GM23338 (cell line): ENCODE results near the gene ARL15. TPM values are rescaled to one million over a fixed set of nuclear protein-coding genes. Genes with fewer than 3 reads are reported as not detected.

Experiments
- ATAC-seq: fragments of 200-7000 bp; cut with Tn5 transposase; 3 replicates; pipeline ENCODE4 v1.9.1; 2020
- DNase-seq: peaks from one replicate; pipeline ENCODE4 v3.0.0-alpha.2; 2015; ENCODE audit warnings: low spot score
- H2AFZ ChIP-seq: fragments of 200-600 bp; sonication (generic); 2 replicates; pipeline ENCODE4 v1.8.0; 2016; ENCODE audit warnings: antibody characterized with exemption, mild to moderate bottlenecking, moderate library complexity
- H3F3A ChIP-seq: fragments of 200-600 bp; sonication (generic); replicated peaks from 2 replicates; pipeline ENCODE4 v1.8.0; 2017; ENCODE audit warnings: antibody characterized with exemption, mixed run types, low read depth
- H3K27ac ChIP-seq: fragments of 200-600 bp; sonication (generic); 2 replicates; pipeline ENCODE4 v1.6.1; 2016; ENCODE audit warnings: low read depth
- H3K27me3 ChIP-seq: fragments of 200-600 bp; sonication (generic); 2 replicates; pipeline ENCODE4 v1.8.0; 2016; ENCODE audit warnings: mild to moderate bottlenecking, mixed run types, moderate library complexity; ENCODE audit not compliant: insufficient read depth
- H3K36me3 ChIP-seq: fragments of 200-600 bp; sonication (generic); 2 replicates; pipeline ENCODE4 v1.8.0; 2016; ENCODE audit warnings: mild to moderate bottlenecking; ENCODE audit not compliant: insufficient read depth
- H3K4me1 ChIP-seq: fragments of 200-600 bp; sonication (generic); 2 replicates; pipeline ENCODE4 v1.8.0; 2016; ENCODE audit warnings: mild to moderate bottlenecking, moderate library complexity; ENCODE audit not compliant: insufficient read depth
- H3K4me2 ChIP-seq: fragments of 200-600 bp; sonication (generic); 2 replicates; pipeline ENCODE4 v1.7.1; 2017; ENCODE audit warnings: mixed run types
- H3K4me3 ChIP-seq: fragments of 200-600 bp; sonication (generic); 2 replicates; pipeline ENCODE4 v1.6.1; 2016; ENCODE audit warnings: mixed run types
- H3K79me2 ChIP-seq: fragments of 200-600 bp; sonication (generic); replicated peaks from 2 replicates; pipeline ENCODE4 v1.8.0; 2017; ENCODE audit warnings: mild to moderate bottlenecking; ENCODE audit not compliant: insufficient read depth
- H3K9me2 ChIP-seq: fragments of 200-600 bp; sonication (generic); 2 replicates; pipeline ENCODE4 v1.8.0; 2017; ENCODE audit not compliant: insufficient read depth
- H4K20me1 ChIP-seq: fragments of 200-600 bp; sonication (generic); replicated peaks from 2 replicates; pipeline ENCODE4 v1.8.0; 2017; ENCODE audit warnings: mild to moderate bottlenecking; ENCODE audit not compliant: insufficient read depth
- H3K27ac Mint-ChIP-seq: 2 replicates; pipeline ENCODE4 v1.8.0; 2020; ENCODE audit warnings: inconsistent platforms, mild to moderate bottlenecking, moderate library complexity, mixed read lengths
- H3K27me3 Mint-ChIP-seq: 3 replicates; pipeline ENCODE4 v1.8.0; 2022; ENCODE audit warnings: low read depth, mild to moderate bottlenecking, moderate library complexity, mixed read lengths, inconsistent platforms; ENCODE audit not compliant: insufficient read depth, poor library complexity
- H3K36me3 Mint-ChIP-seq: 3 replicates; pipeline ENCODE4 v1.8.0; 2021; ENCODE audit warnings: low read depth, mild to moderate bottlenecking, inconsistent platforms, moderate library complexity, mixed read lengths
- H3K4me1 Mint-ChIP-seq: 3 replicates; pipeline ENCODE4 v1.8.0; 2020; ENCODE audit warnings: mild to moderate bottlenecking, inconsistent platforms, mixed read lengths
- H3K4me3 Mint-ChIP-seq: 3 replicates; pipeline ENCODE4 v1.8.0; 2021; ENCODE audit warnings: moderate library complexity, mild to moderate bottlenecking, inconsistent platforms, mixed read lengths
- H3K9me3 Mint-ChIP-seq: 3 replicates; pipeline ENCODE4 v1.8.0; 2020; ENCODE audit warnings: moderate library complexity, mild to moderate bottlenecking, inconsistent platforms, mixed read lengths
- CREB1 ChIP-seq: fragments of 250-450 bp; sonication (Bioruptor Pico); IDR thresholded peaks from 2 replicates; pipeline ENCODE4 v1.5.0; 2020; ENCODE audit warnings: low read depth, mild to moderate bottlenecking, moderate library complexity
- NANOG ChIP-seq: IDR thresholded peaks from 2 replicates; pipeline ENCODE4 v1.6.1; 2016; ENCODE audit warnings: antibody characterized with exemption, borderline replicate concordance
- POLR2AphosphoS5 ChIP-seq: IDR thresholded peaks from 2 replicates; pipeline ENCODE4 v1.6.1; 2016; ENCODE audit warnings: antibody characterized with exemption, low read depth
- polyA plus RNA-seq: library from polyadenylated mRNA; unstranded; fragments of >200 nt; fragmentation: Nextera tagmentation; extraction: Ambion mirVana; gene quantifications from 2 replicates; pipeline ENCODE4 v1.2.1, GENCODE V29; 2016
- total RNA-seq: library from RNA; depleted of rRNA; stranded (reverse); fragments of >200 nt; shearing (Covaris generic); gene quantifications from 2 replicates; pipeline ENCODE4 v1.2.3, GENCODE V29; 2014
- TF ChIP-seq, protein P1 (sequence below): IDR thresholded peaks from 2 replicates; pipeline ENCODE4 v1.6.1; 2016; ENCODE audit warnings: antibody characterized with exemption
- TF ChIP-seq, protein P2 (sequence below), 2 experiments: fragments of 200-600 bp in 1 of 2; sonication (generic) in 1 of 2; conservative IDR thresholded peaks; 2 replicates each; pipeline versions ENCODE4 v1.5.1 to v1.6.1; 2016 to 2017; ENCODE audit warnings: antibody characterized with exemption in 2 of 2, low read depth in 2 of 2, mild to moderate bottlenecking in 2 of 2, moderate library complexity in 1 of 2
- TF ChIP-seq, protein P3 (sequence below): fragments of 250-450 bp; sonication (Bioruptor Pico); IDR thresholded peaks from 2 replicates; pipeline ENCODE4 v1.5.0; 2020; ENCODE audit warnings: mild to moderate bottlenecking, moderate library complexity

ARL15 gene
- total and polyA plus RNA-seq, 2 experiments from 2014 or later: 13.0 to 54.0 TPM

GRCh38 chr5:54021431-54022164 is 288.8 kb downstream of the ARL15 start (continued):
- TF ChIP-seq, protein P1, sequence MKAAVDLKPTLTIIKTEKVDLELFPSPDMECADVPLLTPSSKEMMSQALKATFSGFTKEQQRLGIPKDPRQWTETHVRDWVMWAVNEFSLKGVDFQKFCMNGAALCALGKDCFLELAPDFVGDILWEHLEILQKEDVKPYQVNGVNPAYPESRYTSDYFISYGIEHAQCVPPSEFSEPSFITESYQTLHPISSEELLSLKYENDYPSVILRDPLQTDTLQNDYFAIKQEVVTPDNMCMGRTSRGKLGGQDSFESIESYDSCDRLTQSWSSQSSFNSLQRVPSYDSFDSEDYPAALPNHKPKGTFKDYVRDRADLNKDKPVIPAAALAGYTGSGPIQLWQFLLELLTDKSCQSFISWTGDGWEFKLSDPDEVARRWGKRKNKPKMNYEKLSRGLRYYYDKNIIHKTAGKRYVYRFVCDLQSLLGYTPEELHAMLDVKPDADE: no peak
- TF ChIP-seq POLR2AphosphoS5: no peak
- TF ChIP-seq, protein P2, sequence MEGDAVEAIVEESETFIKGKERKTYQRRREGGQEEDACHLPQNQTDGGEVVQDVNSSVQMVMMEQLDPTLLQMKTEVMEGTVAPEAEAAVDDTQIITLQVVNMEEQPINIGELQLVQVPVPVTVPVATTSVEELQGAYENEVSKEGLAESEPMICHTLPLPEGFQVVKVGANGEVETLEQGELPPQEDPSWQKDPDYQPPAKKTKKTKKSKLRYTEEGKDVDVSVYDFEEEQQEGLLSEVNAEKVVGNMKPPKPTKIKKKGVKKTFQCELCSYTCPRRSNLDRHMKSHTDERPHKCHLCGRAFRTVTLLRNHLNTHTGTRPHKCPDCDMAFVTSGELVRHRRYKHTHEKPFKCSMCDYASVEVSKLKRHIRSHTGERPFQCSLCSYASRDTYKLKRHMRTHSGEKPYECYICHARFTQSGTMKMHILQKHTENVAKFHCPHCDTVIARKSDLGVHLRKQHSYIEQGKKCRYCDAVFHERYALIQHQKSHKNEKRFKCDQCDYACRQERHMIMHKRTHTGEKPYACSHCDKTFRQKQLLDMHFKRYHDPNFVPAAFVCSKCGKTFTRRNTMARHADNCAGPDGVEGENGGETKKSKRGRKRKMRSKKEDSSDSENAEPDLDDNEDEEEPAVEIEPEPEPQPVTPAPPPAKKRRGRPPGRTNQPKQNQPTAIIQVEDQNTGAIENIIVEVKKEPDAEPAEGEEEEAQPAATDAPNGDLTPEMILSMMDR (conservative IDR thresholded peaks at IDR 0.05; ENCODE audit: low read depth in 2 of 2): no peak

DNA sequence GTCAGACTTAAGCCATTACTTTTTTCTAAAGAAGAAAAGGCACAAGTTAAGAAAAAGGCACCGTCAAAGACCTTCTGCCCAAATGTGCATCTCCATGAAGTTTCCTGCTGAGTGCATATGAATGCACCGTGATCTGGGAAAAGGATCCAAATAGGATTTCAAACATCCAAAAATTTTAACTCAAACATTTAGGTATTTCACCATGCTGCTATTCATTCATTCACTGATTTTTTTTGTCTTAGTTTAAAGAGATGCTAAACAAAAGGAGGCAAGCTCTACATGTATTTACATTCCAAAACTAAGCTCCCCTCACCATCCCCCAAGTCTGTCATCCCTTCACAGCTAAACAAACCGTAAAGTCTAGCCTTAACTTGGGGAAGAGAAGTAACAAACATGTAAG is 291.9 kb downstream of the ARL15 start:
- H3K4me3 ChIP-seq: peak overlapping the region; percentile 26

DNA sequence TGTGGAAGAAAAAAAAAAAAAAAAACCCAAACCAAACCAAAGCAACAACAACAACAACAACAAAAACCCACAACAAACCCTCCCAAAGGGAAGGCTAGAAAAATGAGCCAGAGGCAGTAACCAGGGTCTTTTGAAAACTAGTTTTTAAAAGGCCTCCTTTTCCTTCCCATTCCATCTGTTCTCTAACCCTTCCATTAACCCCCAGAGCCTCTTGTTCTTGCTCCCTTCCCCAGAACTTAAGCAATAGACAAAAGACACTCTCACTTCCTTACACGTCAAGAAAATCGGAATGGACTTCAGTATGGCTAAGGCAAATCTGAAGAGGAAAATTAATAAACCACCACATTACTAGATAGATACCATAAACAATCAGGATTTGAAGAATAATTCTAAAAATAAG is 292.8 kb downstream of the ARL15 start:
- Histone ChIP-seq H3K4me3 (no peak overlapping the region), H3K27ac (peak overlapping the region; percentile 95), H3F3A (no peaks in the 10 kb centered on the region), H3K4me2 (peak overlapping the region; percentile 8), H2AFZ (no peak overlapping the region), H3K79me2 (no peaks in the 10 kb centered on the region), H3K36me3 (no peaks in the 10 kb centered on the region), H3K9me2 (no peaks in the 10 kb centered on the region), H4K20me1 (no peaks in the 10 kb centered on the region), H3K4me1 (peaks cover 52% of the 10 kb centered on the region), H3K27me3 (no peaks in the 10 kb centered on the region)
- Mint-ChIP-seq H3K36me3 (peaks cover 28% of the 10 kb centered on the region), H3K4me1 (peaks cover 54% of the 10 kb centered on the region), H3K27me3 (peaks cover 6% of the 10 kb centered on the region), H3K9me3 (peaks cover 22% of the 10 kb centered on the region), H3K4me3 (no peak overlapping the region; the same call in 2 of the 3 replicates), H3K27ac (peak overlapping the region; percentile 94)
- ATAC-seq: peak; percentile 50
- peak; percentile 55 for DNase-seq
- TF ChIP-seq, protein P3, sequence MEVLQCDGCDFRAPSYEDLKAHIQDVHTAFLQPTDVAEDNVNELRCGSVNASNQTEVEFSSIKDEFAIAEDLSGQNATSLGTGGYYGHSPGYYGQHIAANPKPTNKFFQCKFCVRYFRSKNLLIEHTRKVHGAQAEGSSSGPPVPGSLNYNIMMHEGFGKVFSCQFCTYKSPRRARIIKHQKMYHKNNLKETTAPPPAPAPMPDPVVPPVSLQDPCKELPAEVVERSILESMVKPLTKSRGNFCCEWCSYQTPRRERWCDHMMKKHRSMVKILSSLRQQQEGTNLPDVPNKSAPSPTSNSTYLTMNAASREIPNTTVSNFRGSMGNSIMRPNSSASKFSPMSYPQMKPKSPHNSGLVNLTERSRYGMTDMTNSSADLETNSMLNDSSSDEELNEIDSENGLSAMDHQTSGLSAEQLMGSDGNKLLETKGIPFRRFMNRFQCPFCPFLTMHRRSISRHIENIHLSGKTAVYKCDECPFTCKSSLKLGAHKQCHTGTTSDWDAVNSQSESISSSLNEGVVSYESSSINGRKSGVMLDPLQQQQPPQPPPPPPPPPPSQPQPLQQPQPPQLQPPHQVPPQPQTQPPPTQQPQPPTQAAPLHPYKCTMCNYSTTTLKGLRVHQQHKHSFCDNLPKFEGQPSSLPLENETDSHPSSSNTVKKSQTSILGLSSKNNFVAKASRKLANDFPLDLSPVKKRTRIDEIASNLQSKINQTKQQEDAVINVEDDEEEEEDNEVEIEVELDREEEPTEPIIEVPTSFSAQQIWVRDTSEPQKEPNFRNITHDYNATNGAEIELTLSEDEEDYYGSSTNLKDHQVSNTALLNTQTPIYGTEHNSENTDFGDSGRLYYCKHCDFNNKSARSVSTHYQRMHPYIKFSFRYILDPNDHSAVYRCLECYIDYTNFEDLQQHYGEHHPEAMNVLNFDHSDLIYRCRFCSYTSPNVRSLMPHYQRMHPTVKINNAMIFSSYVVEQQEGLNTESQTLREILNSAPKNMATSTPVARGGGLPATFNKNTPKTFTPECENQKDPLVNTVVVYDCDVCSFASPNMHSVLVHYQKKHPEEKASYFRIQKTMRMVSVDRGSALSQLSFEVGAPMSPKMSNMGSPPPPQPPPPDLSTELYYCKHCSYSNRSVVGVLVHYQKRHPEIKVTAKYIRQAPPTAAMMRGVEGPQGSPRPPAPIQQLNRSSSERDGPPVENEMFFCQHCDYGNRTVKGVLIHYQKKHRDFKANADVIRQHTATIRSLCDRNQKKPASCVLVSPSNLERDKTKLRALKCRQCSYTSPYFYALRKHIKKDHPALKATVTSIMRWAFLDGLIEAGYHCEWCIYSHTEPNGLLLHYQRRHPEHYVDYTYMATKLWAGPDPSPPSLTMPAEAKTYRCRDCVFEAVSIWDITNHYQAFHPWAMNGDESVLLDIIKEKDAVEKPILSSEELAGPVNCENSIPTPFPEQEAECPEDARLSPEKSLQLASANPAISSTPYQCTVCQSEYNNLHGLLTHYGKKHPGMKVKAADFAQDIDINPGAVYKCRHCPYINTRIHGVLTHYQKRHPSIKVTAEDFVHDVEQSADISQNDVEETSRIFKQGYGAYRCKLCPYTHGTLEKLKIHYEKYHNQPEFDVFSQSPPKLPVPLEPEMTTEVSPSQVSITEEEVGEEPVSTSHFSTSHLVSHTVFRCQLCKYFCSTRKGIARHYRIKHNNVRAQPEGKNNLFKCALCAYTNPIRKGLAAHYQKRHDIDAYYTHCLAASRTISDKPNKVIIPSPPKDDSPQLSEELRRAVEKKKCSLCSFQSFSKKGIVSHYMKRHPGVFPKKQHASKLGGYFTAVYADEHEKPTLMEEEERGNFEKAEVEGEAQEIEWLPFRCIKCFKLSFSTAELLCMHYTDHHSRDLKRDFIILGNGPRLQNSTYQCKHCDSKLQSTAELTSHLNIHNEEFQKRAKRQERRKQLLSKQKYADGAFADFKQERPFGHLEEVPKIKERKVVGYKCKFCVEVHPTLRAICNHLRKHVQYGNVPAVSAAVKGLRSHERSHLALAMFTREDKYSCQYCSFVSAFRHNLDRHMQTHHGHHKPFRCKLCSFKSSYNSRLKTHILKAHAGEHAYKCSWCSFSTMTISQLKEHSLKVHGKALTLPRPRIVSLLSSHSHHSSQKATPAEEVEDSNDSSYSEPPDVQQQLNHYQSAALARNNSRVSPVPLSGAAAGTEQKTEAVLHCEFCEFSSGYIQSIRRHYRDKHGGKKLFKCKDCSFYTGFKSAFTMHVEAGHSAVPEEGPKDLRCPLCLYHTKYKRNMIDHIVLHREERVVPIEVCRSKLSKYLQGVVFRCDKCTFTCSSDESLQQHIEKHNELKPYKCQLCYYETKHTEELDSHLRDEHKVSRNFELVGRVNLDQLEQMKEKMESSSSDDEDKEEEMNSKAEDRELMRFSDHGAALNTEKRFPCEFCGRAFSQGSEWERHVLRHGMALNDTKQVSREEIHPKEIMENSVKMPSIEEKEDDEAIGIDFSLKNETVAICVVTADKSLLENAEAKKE (CRISPR knock-in tag): no peak
- TF ChIP-seq CREB1 (CRISPR knock-in tag): peak; percentile 23; the same call in 1 of the 2 replicates

More for the DNA sequence above, 291.9 kb downstream of the ARL15 start:
- Mint-ChIP-seq H3K4me1 (peaks cover 60% of the 10 kb centered on the region), H3K4me3 (peak overlapping the region; percentile 57), H3K27ac (peak overlapping the region; percentile 83), H3K9me3 (peaks cover 17% of the 10 kb centered on the region), H3K36me3 (peaks cover 23% of the 10 kb centered on the region), H3K27me3 (peaks cover 6% of the 10 kb centered on the region)
- Histone ChIP-seq H3K27ac (peak overlapping the region; percentile 95), H3K9me2 (no peaks in the 10 kb centered on the region), H3K79me2 (no peaks in the 10 kb centered on the region), H3K4me1 (peaks cover 54% of the 10 kb centered on the region), H3K27me3 (no peaks in the 10 kb centered on the region), H3K4me2 (peak overlapping the region; percentile 45), H3K36me3 (no peaks in the 10 kb centered on the region), H3F3A (no peaks in the 10 kb centered on the region), H2AFZ (no peak overlapping the region), H4K20me1 (no peaks in the 10 kb centered on the region)
- TF ChIP-seq, protein P1: no peak
- peak; percentile 27; the same call in 1 of the 2 replicates for TF ChIP-seq CREB1 (CRISPR knock-in tag)
- TF ChIP-seq NANOG: peak; percentile 97
- ATAC-seq (peak; percentile 90), DNase-seq (peak; percentile 92)
